ENCODE measurements around the gene ZNF331.

DNA sequence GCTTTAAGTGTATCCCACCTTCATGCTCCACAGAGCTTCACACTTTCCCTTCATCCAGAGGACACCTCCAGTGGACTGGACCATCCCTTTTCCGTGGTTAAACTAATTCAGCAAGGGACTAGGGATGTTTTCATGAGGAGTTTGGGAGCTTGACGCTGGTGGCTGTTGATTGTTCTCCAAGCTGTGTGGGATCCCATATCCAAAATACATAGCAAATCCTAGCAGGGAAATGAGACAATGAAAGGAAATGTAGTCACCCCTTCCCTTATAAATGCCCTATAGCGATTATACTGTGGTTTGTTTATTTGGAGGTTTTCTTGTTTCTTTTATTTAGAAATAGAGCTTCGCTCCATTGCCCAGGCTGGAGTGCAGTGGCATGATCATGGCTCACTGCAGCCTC, 62.3 kb downstream of the ZNF331 start:
- no peak for TF ChIP-seq CTCF (IDR thresholded peaks at IDR 0.05)
- TF ChIP-seq POLR2A (IDR thresholded peaks at IDR 0.05): no peak
- no peak for TF ChIP-seq POLR2AphosphoS5 (IDR thresholded peaks at IDR 0.05)
- TF ChIP-seq EP300 (IDR thresholded peaks at IDR 0.05): no peak

All from stomach (tissue), 4 donors.